ENCODE results near the gene TMBIM6.
"Not testable (repeated sequence)": the region's sequence is repeated elsewhere in the genome, so short reads cannot be mapped to it uniquely, and the experiment has no call there.

DNA sequence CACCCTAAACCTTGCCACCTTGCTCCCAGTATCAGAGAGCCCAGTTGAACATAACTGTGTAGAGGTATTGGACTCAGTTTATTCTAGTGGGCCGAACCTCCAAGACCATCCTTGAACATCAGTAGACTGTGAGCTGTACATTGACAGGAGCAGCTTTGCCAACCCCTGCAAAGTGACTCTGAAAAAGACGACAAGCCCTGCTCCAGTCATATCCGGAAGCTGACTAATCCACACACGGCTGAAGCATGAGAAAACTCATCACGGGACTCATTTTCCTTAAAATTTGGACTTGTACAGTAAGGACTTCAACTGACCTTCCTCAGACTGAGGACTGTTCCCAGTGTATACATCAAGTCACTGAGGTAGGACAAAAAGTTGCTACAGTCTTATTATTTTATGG is 2.6 kb upstream of the TMBIM6 start:
- TF ChIP-seq, protein P1, sequence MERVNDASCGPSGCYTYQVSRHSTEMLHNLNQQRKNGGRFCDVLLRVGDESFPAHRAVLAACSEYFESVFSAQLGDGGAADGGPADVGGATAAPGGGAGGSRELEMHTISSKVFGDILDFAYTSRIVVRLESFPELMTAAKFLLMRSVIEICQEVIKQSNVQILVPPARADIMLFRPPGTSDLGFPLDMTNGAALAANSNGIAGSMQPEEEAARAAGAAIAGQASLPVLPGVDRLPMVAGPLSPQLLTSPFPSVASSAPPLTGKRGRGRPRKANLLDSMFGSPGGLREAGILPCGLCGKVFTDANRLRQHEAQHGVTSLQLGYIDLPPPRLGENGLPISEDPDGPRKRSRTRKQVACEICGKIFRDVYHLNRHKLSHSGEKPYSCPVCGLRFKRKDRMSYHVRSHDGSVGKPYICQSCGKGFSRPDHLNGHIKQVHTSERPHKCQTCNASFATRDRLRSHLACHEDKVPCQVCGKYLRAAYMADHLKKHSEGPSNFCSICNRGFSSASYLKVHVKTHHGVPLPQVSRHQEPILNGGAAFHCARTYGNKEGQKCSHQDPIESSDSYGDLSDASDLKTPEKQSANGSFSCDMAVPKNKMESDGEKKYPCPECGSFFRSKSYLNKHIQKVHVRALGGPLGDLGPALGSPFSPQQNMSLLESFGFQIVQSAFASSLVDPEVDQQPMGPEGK (CRISPR knock-in tag; IDR thresholded peaks at IDR 0.05; ENCODE audit: borderline replicate concordance) = not testable (repeated sequence)
- TF ChIP-seq, protein P2, sequence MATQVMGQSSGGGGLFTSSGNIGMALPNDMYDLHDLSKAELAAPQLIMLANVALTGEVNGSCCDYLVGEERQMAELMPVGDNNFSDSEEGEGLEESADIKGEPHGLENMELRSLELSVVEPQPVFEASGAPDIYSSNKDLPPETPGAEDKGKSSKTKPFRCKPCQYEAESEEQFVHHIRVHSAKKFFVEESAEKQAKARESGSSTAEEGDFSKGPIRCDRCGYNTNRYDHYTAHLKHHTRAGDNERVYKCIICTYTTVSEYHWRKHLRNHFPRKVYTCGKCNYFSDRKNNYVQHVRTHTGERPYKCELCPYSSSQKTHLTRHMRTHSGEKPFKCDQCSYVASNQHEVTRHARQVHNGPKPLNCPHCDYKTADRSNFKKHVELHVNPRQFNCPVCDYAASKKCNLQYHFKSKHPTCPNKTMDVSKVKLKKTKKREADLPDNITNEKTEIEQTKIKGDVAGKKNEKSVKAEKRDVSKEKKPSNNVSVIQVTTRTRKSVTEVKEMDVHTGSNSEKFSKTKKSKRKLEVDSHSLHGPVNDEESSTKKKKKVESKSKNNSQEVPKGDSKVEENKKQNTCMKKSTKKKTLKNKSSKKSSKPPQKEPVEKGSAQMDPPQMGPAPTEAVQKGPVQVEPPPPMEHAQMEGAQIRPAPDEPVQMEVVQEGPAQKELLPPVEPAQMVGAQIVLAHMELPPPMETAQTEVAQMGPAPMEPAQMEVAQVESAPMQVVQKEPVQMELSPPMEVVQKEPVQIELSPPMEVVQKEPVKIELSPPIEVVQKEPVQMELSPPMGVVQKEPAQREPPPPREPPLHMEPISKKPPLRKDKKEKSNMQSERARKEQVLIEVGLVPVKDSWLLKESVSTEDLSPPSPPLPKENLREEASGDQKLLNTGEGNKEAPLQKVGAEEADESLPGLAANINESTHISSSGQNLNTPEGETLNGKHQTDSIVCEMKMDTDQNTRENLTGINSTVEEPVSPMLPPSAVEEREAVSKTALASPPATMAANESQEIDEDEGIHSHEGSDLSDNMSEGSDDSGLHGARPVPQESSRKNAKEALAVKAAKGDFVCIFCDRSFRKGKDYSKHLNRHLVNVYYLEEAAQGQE (IDR thresholded peaks at IDR 0.05; ENCODE audit: borderline replicate concordance) = not testable (repeated sequence)
- TF ChIP-seq, protein P2 (CRISPR knock-in tag; IDR thresholded peaks at IDR 0.05; ENCODE audit: low read depth) = not testable (repeated sequence)
- TF ChIP-seq, protein P3, sequence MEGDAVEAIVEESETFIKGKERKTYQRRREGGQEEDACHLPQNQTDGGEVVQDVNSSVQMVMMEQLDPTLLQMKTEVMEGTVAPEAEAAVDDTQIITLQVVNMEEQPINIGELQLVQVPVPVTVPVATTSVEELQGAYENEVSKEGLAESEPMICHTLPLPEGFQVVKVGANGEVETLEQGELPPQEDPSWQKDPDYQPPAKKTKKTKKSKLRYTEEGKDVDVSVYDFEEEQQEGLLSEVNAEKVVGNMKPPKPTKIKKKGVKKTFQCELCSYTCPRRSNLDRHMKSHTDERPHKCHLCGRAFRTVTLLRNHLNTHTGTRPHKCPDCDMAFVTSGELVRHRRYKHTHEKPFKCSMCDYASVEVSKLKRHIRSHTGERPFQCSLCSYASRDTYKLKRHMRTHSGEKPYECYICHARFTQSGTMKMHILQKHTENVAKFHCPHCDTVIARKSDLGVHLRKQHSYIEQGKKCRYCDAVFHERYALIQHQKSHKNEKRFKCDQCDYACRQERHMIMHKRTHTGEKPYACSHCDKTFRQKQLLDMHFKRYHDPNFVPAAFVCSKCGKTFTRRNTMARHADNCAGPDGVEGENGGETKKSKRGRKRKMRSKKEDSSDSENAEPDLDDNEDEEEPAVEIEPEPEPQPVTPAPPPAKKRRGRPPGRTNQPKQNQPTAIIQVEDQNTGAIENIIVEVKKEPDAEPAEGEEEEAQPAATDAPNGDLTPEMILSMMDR (IDR thresholded peaks at IDR 0.05 in 2 of 3, conservative IDR thresholded peaks at IDR 0.05 in 1 of 3; ENCODE audit: insufficient read depth in 2 of 3, low read depth in 1 of 3, low read length in 3 of 3) = not testable (repeated sequence)
- TF ChIP-seq, protein P4, sequence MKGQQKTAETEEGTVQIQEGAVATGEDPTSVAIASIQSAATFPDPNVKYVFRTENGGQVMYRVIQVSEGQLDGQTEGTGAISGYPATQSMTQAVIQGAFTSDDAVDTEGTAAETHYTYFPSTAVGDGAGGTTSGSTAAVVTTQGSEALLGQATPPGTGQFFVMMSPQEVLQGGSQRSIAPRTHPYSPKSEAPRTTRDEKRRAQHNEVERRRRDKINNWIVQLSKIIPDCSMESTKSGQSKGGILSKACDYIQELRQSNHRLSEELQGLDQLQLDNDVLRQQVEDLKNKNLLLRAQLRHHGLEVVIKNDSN (CRISPR knock-in tag; IDR thresholded peaks at IDR 0.05) = not testable (repeated sequence)
- TF ChIP-seq FOSL1 (tag; conservative IDR thresholded peaks at IDR 0.05); MCM3 (IDR thresholded peaks at IDR 0.05); MEF2A (IDR thresholded peaks at IDR 0.05; ENCODE audit: control insufficient read depth, low read depth, low read length); SP1 (CRISPR knock-in tag; IDR thresholded peaks at IDR 0.05); HDGF (IDR thresholded peaks at IDR 0.05); ZC3H4 (CRISPR knock-in tag; IDR thresholded peaks at IDR 0.05; ENCODE audit: borderline replicate concordance); LARP7 (IDR thresholded peaks at IDR 0.05): not testable (repeated sequence)
- TF ChIP-seq, protein P5, sequence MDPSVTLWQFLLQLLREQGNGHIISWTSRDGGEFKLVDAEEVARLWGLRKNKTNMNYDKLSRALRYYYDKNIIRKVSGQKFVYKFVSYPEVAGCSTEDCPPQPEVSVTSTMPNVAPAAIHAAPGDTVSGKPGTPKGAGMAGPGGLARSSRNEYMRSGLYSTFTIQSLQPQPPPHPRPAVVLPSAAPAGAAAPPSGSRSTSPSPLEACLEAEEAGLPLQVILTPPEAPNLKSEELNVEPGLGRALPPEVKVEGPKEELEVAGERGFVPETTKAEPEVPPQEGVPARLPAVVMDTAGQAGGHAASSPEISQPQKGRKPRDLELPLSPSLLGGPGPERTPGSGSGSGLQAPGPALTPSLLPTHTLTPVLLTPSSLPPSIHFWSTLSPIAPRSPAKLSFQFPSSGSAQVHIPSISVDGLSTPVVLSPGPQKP (CRISPR knock-in tag; IDR thresholded peaks at IDR 0.05) = not testable (repeated sequence)
- TF ChIP-seq, protein P6, sequence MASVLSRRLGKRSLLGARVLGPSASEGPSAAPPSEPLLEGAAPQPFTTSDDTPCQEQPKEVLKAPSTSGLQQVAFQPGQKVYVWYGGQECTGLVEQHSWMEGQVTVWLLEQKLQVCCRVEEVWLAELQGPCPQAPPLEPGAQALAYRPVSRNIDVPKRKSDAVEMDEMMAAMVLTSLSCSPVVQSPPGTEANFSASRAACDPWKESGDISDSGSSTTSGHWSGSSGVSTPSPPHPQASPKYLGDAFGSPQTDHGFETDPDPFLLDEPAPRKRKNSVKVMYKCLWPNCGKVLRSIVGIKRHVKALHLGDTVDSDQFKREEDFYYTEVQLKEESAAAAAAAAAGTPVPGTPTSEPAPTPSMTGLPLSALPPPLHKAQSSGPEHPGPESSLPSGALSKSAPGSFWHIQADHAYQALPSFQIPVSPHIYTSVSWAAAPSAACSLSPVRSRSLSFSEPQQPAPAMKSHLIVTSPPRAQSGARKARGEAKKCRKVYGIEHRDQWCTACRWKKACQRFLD (CRISPR knock-in tag; IDR thresholded peaks at IDR 0.05) = not testable (repeated sequence)
- TF ChIP-seq, protein P7, sequence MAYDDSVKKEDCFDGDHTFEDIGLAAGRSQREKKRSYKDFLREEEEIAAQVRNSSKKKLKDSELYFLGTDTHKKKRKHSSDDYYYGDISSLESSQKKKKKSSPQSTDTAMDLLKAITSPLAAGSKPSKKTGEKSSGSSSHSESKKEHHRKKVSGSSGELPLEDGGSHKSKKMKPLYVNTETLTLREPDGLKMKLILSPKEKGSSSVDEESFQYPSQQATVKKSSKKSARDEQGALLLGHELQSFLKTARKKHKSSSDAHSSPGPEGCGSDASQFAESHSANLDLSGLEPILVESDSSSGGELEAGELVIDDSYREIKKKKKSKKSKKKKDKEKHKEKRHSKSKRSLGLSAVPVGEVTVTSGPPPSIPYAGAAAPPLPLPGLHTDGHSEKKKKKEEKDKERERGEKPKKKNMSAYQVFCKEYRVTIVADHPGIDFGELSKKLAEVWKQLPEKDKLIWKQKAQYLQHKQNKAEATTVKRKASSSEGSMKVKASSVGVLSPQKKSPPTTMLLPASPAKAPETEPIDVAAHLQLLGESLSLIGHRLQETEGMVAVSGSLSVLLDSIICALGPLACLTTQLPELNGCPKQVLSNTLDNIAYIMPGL (CRISPR knock-in tag; IDR thresholded peaks at IDR 0.05) = not testable (repeated sequence)

All from K562 (cell line).